NB4 (cell line): ENCODE data around the gene MAPRE2.
A peak's percentile ranks its signal among the peaks of the same experiment; 100 is the strongest.

Experiments used
- DNase-seq: peaks from one replicate; pipeline ENCODE4 v3.0.0; 2010; ENCODE audit warnings: low read depth
- H3K4me3 ChIP-seq: one replicate; pipeline ENCODE4 v1.5.1; 2011; ENCODE audit warnings: mild to moderate bottlenecking, low read depth, low read length, moderate library complexity
- MYC ChIP-seq: IDR thresholded peaks from 2 replicates; pipeline ENCODE4 v1.6.1; 2011; ENCODE audit warnings: low read depth, low read length
- POLR2A ChIP-seq: IDR thresholded peaks from 2 replicates; pipeline ENCODE4 v1.6.1; 2011; ENCODE audit warnings: mild to moderate bottlenecking; ENCODE audit not compliant: insufficient read length; ENCODE audit errors: extremely low read depth
- TF ChIP-seq, protein P1 (sequence below): IDR thresholded peaks from one replicate; pipeline ENCODE4 v1.5.1; 2012; ENCODE audit warnings: low read depth, low read length
- TF ChIP-seq, protein P2 (sequence below): IDR thresholded peaks from 2 replicates; pipeline ENCODE4 v1.6.1; 2011; ENCODE audit warnings: low read depth, low read length

MAPRE2 gene

DNA sequence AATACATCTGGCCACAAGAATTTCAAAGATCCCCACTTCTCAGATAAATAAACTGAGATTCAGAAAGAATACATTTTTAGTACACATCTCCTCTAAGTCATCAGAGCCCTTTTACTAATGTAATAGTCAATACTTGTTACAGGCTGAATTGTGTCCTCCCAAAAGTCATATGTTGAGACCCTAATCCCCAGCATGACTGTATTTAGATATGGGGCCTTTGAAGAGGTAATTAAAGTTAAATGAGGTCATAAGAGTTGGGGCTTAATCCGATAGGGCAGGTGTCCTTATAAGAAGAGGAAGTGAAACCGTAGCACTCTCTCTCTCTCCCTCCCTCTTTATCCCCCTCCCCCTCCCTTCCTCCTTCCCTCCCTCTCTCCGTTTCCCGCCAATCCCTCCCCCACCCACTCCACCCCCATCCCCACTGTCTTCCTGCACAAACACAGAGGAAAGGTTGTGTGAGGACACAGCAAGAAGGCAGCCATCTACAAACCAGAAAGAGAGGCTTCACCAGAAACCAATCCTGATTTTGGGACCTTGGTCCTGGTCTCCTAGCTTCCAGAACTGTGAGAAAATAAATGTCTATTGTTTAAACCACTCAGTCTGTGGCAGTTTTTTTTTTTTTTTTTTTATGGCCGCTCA, 133.0 kb downstream of the MAPRE2 start:
- H3K4me3 ChIP-seq: no peak overlapping the region
- TF ChIP-seq MYC (no peak), POLR2A (no peak)
- TF ChIP-seq, protein P1, sequence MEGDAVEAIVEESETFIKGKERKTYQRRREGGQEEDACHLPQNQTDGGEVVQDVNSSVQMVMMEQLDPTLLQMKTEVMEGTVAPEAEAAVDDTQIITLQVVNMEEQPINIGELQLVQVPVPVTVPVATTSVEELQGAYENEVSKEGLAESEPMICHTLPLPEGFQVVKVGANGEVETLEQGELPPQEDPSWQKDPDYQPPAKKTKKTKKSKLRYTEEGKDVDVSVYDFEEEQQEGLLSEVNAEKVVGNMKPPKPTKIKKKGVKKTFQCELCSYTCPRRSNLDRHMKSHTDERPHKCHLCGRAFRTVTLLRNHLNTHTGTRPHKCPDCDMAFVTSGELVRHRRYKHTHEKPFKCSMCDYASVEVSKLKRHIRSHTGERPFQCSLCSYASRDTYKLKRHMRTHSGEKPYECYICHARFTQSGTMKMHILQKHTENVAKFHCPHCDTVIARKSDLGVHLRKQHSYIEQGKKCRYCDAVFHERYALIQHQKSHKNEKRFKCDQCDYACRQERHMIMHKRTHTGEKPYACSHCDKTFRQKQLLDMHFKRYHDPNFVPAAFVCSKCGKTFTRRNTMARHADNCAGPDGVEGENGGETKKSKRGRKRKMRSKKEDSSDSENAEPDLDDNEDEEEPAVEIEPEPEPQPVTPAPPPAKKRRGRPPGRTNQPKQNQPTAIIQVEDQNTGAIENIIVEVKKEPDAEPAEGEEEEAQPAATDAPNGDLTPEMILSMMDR: no peak
- TF ChIP-seq, protein P2, sequence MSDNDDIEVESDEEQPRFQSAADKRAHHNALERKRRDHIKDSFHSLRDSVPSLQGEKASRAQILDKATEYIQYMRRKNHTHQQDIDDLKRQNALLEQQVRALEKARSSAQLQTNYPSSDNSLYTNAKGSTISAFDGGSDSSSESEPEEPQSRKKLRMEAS: no peak
- DNase-seq: peak; percentile 91

DNA sequence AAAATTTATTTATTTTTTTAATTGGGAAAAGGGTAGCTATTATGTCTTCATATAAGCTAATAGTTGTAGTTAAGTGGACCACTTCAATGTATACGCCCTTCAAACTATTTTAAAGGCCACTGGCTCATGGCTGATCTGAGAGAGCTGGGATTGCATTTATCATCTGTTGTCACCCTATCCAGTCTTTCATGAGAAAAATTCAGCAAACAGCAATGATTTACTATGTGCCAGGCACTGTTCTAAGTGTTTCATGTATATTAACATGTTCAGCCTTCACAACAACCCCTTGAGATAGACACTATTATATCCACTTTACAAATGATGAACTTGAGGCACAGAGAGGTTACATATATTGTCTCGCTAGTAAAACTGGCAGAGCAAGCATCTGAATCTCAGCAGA, 133.5 kb downstream of the MAPRE2 start:
- DNase-seq: no peak
- TF ChIP-seq, protein P2: no peak
- TF ChIP-seq MYC: no peak
- no peak for TF ChIP-seq POLR2A
- TF ChIP-seq, protein P1: no peak
- H3K4me3 ChIP-seq: no peak overlapping the region

DNA sequence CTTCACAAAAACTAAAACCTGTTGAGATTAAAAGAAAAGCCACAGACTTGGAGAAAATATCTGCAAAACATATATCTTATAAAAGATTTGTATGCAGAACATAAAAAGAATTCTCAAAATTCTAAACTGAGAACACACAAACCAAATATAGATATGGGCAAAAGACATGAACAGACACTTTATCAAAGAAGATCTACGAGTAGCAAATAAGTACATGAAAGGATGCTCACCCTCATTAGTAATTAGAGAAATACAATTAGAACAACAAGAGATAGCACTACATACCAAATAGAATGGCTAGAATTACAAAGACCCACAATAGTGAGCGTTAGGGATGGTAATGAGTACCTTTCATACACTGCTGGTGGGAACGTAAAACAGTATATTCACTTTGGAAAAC, 135.7 kb downstream of the MAPRE2 start:
- H3K4me3 ChIP-seq: no peak overlapping the region
- TF ChIP-seq, protein P2: no peak
- TF ChIP-seq POLR2A: no peak
- TF ChIP-seq, protein P1: no peak
- TF ChIP-seq MYC: no peak
- DNase-seq: no peak

DNA sequence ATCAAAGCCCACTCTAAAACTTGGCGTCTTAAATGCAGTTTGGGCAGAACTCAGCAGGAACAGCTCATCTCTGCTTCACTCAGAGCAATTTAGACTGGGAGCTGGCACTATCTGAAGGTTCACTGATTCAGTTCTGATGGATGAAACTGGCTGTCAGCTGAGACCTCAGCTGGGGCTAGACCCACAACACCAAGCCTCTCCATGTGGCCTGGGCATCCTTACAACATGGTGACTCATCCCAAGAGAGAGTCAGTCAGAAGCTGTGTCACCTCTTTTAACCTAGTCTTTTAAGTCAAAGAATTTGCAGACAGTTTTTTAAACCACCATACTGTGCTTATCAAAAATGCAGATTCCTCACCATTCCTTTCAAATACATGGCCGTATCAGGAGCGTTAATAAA, 137.0 kb downstream of the MAPRE2 start:
- DNase-seq: peak; percentile 47
- H3K4me3 ChIP-seq: no peak overlapping the region
- TF ChIP-seq, protein P2: no peak
- TF ChIP-seq MYC: no peak
- no peak for TF ChIP-seq POLR2A
- TF ChIP-seq, protein P1: no peak

DNA sequence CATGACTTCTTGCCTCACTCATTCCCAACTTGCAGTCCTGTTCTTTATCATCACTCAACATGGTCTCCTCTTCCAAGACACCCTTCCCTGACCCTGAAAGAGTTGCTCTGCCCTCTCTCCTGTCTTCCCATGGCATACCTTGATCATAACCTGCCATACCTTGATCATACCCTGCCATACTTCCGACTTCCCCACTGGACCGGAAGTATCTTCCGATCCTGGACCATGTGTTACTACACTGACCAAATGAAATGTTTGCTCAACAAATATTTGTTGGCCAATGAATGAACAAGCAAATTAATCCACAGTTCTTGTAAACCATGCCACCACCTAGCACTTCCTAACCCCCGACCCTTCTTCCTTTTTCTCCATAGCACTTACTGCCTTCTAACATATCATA, 138.7 kb downstream of the MAPRE2 start:
- no peak overlapping the region for H3K4me3 ChIP-seq
- no peak for TF ChIP-seq POLR2A
- TF ChIP-seq, protein P1: no peak
- TF ChIP-seq MYC: no peak
- TF ChIP-seq, protein P2: no peak
- DNase-seq: no peak
